Measurements from ENCODE around the gene ZNF521.

Gene ZNF521

GRCh38 chr18:25102662-25103061 is 249.3 kb downstream of the ZNF521 start:
- no peak for TF ChIP-seq TCF12 (IDR thresholded peaks at IDR 0.05; ENCODE audit: low read depth)
- TF ChIP-seq USF1 (IDR thresholded peaks at IDR 0.05), result no peak
- no peak for TF ChIP-seq ZBTB7A (IDR thresholded peaks at IDR 0.05; ENCODE audit: low read depth)
- no peak for TF ChIP-seq RAD21 (IDR thresholded peaks at IDR 0.05; ENCODE audit: low read depth)
- TF ChIP-seq CEBPB (IDR thresholded peaks at IDR 0.05), result no peak
- no peak for TF ChIP-seq MAX (IDR thresholded peaks at IDR 0.05)
- TF ChIP-seq NFIC (IDR thresholded peaks at IDR 0.05), result no peak
- TF ChIP-seq YY1 (IDR thresholded peaks at IDR 0.05; ENCODE audit: low read depth), result no peak
- TF ChIP-seq REST (IDR thresholded peaks at IDR 0.05; ENCODE audit: low read depth), result no peak
- no peak for TF ChIP-seq FOXM1 (IDR thresholded peaks at IDR 0.05; ENCODE audit: borderline replicate concordance, low read depth)
- TF ChIP-seq EGR1 (IDR thresholded peaks at IDR 0.05), result no peak
- TF ChIP-seq CREB1 (IDR thresholded peaks at IDR 0.05; ENCODE audit: low read depth), result no peak
- no peak for TF ChIP-seq EP300 (IDR thresholded peaks at IDR 0.05; ENCODE audit: borderline replicate concordance)
- no peak for TF ChIP-seq TAF1 (IDR thresholded peaks at IDR 0.05; ENCODE audit: low read depth)
- no peak for TF ChIP-seq TEAD4 (IDR thresholded peaks at IDR 0.05)

DNA sequence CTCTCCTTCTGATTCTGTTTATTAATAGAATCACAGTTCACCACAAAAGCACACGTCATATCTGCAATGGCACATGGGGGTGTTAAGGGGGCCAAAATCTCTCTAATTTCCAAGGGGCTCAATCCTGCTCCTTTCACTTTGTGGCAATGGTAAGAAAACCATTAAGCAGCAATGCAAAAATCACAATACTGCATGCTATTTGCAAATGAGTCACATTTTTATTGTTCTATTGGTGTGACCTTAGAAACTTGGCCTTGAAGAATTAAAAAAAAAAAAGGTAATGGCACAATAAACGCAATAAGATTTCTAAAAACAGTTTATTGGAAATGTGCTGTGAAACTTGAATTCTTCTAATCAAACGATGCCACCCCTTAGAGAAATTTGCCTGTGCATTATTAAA is 251.5 kb downstream of the ZNF521 start:
- TF ChIP-seq TEAD4 (IDR thresholded peaks at IDR 0.05) (no peak), FOXM1 (IDR thresholded peaks at IDR 0.05; ENCODE audit: borderline replicate concordance, low read depth) (no peak), USF1 (IDR thresholded peaks at IDR 0.05) (no peak), RAD21 (IDR thresholded peaks at IDR 0.05; ENCODE audit: low read depth) (no peak), TCF12 (IDR thresholded peaks at IDR 0.05; ENCODE audit: low read depth) (no peak), CREB1 (IDR thresholded peaks at IDR 0.05; ENCODE audit: low read depth) (no peak), EGR1 (IDR thresholded peaks at IDR 0.05) (no peak), CEBPB (IDR thresholded peaks at IDR 0.05) (no peak), ZBTB7A (IDR thresholded peaks at IDR 0.05; ENCODE audit: low read depth) (no peak), REST (IDR thresholded peaks at IDR 0.05; ENCODE audit: low read depth) (no peak), MAX (IDR thresholded peaks at IDR 0.05) (no peak), YY1 (IDR thresholded peaks at IDR 0.05; ENCODE audit: low read depth) (no peak), TAF1 (IDR thresholded peaks at IDR 0.05; ENCODE audit: low read depth) (no peak), NFIC (IDR thresholded peaks at IDR 0.05) (no peak), EP300 (IDR thresholded peaks at IDR 0.05; ENCODE audit: borderline replicate concordance) (no peak)

GRCh38 chr18:25099895-25100294 is 252.1 kb downstream of the ZNF521 start:
- TF ChIP-seq ZBTB7A (IDR thresholded peaks at IDR 0.05; ENCODE audit: low read depth) (no peak), FOXM1 (IDR thresholded peaks at IDR 0.05; ENCODE audit: borderline replicate concordance, low read depth) (no peak), TEAD4 (IDR thresholded peaks at IDR 0.05) (no peak), YY1 (IDR thresholded peaks at IDR 0.05; ENCODE audit: low read depth) (no peak), CEBPB (IDR thresholded peaks at IDR 0.05) (no peak), USF1 (IDR thresholded peaks at IDR 0.05) (no peak), NFIC (IDR thresholded peaks at IDR 0.05) (no peak), EGR1 (IDR thresholded peaks at IDR 0.05) (no peak), CREB1 (IDR thresholded peaks at IDR 0.05; ENCODE audit: low read depth) (no peak)

GRCh38 chr18:25097569-25098056 is 254.4 kb downstream of the ZNF521 start:
- TF ChIP-seq MAX (IDR thresholded peaks at IDR 0.05) (no peak), RAD21 (IDR thresholded peaks at IDR 0.05; ENCODE audit: low read depth) (no peak), NFIC (IDR thresholded peaks at IDR 0.05) (no peak), YY1 (IDR thresholded peaks at IDR 0.05; ENCODE audit: low read depth) (no peak), FOXM1 (IDR thresholded peaks at IDR 0.05; ENCODE audit: borderline replicate concordance, low read depth) (no peak)

DNA sequence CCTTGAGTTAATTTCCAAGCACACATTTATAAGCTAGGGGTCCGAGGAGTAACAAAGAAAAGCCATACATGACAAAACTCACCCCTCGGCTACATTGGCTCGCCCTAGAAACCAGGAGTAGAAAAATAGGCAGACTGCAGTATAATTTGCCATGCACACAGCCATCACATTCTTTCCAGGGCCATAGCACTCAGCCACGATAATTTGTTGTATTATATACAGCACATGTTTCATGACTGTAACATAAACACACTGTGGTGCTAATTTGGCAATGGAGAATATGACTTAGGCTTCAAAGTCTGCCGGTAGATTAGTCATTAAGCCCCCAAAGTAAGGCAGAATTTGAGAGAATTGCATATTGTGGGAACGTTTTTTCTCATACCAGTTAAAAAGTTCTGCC is 254.9 kb downstream of the ZNF521 start:
- TF ChIP-seq TEAD4 (IDR thresholded peaks at IDR 0.05) (no peak), USF1 (IDR thresholded peaks at IDR 0.05) (no peak), TAF1 (IDR thresholded peaks at IDR 0.05; ENCODE audit: low read depth) (no peak), YY1 (IDR thresholded peaks at IDR 0.05; ENCODE audit: low read depth) (no peak), TCF12 (IDR thresholded peaks at IDR 0.05; ENCODE audit: low read depth) (no peak), ZBTB7A (IDR thresholded peaks at IDR 0.05; ENCODE audit: low read depth) (no peak)
